GM18873 (cell line): Measurements from ENCODE around the gene LANCL1.
"Not testable (repeated sequence)": the region's sequence is repeated elsewhere in the genome, so short reads cannot be mapped to it uniquely, and the experiment has no call there.

Source experiments
- ATAC-seq: cut with Tn5 transposase; IDR thresholded peaks from one replicate; pipeline ENCODE4 v1.9.1; 2021; ENCODE audit warnings: mild to moderate bottlenecking, moderate library complexity, moderate number of reproducible peaks; ENCODE audit not compliant: unreplicated experiment, low FRiP score

Gene LANCL1

DNA sequence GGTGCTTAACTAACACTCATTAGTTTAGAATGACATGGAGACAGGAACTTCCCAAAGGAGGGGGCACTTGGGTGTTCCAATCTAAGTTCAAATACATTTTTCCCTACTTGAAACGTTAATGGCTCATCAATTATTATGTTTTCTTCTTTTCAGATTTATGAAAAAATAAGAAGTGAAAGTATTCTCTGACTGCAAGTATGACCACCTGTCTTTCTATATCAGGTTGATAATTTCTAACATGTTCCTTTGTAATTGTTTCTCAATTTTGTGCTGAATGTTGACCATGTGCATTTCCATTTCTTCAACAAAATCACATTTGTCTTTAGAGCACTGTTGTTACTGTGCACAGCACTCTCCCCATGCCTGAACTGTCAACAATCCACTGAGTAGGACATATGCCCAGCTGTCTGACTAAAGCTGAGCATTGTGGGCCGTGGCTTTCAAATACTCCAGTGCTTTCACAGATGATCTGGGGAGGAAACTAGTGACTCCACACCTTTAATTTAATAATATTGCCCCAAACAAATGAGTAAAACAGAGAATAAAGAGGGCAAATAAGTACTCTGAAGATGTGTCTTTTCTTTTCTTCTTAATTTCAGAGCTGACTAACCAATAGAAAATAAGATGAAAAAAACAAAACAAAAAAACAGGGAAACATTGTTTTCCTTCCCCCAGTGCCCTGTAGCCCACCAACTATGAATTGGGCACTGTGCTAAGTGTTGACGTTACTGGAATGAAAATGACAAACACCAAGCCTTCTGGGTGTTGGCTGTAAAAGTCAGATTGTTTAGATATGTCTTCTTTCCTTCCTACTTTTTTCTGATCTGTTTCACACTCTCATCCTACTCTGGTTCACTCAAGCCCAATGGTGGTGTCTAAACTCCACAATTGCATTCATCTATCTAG, 16.0 kb downstream of the LANCL1 start:
- ATAC-seq, result no peak

DNA sequence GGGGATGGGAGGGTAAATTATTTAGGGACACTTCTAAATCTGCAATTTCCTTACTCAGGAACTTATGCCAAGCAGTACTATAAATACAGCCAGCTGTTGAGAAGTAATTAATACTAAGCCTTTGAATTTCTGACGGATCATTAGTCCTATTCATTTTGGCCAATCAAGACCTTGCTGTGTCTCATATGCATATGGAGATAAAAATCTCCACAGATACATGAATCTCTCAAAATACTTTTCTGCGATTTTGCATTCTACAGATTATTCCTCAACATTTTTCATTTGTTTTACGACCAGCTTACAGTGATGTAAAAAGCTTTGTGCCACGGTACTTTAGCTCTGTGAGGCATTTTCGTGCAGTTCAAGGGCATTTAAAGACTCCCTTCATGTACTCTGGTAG, 16.7 kb downstream of the LANCL1 start:
- ATAC-seq, result no peak

DNA sequence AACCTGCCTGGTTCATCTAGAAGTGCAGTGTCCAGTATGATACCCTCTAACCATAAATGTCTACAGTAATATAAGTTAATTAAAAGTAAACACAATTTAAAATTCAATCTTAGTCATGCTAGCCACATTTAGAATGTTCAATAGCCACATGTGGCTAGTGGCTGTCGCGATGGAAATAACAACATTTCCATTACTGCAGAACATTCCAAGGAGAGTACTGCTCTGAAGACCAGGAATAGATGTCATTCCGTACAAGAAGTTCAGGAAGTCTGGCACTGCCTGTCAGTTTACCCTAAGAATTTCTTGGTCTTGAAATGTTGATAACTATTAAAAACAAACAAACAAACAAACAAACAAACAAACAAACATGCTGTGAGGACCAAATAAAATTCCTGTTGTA, 17.2 kb downstream of the LANCL1 start:
- ATAC-seq, result no peak

DNA sequence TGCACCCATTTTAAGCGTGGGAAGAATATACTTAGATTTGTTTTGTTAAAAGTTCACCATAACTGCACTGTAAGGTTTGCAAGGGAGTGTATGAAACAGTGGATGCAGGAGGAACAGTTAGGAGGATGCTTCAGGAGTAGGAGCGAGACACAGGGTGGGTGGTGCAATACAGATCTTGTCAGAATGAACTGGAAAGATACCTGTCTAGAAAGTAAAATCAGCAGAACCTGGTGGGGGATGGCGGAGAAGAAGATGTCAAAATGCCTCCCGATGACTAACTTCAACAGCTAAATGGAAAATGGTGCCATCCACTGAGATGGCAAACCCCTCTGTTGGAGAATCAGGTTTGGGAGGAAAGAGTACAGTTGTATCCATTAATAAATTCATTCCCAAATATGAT, 18.2 kb downstream of the LANCL1 start:
- ATAC-seq, result no peak

DNA sequence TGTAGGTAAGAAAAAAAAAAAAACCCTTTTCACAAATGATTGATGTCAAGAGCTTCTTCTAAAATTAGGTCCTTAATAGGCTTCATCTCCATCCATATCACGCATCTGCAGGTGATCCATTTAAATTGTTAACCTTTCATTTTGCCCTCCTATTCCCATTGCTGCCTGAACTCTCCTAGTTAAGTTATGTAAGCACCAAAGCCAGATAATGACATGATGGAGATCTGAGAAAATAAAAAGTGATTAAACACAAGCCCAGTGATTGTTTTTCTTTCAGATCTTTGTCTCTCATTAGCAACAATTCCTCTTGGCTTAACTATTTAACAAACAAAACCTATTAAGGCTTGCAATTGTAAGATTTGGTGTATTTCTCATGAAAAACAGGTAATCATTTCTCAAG, 20.0 kb downstream of the LANCL1 start:
- ATAC-seq, result no peak

DNA sequence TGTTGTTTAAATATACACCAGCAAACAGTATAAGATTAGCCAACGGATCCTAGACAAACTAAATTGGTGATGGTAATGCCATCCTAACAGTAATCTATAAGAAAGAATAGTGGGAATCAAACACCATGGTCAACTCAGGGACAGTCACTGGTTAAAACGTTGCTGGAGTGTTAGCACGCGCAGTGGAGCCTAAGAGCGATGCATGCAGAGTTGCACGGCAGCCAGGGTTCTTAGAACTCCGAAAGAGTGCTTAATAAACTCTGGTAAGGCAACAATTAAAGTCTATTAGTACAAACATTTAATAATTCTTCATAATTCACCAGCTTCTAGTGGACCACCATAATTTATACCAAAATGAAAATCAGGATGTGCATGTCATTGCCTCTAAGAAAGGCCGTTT, 22.2 kb downstream of the LANCL1 start:
- no peak for ATAC-seq

DNA sequence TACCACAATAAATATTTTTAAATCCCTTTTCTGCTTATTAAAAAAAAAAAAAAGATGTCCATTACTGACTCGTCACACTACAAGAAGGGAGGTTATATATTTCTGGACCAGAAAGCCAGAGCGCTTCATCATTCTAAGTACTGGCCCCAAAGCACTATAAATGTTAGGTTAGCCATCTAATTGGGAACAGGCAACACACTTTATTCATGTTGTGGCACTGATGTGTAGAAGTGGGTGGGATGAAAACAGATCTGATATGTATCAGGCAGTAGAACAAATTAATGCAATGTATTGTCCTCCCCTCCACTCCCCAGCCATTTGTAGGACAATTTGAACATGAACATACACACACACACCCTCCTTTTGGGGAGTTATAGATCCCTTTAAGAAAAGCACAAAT, 24.4 kb downstream of the LANCL1 start:
- ATAC-seq, result no peak

DNA sequence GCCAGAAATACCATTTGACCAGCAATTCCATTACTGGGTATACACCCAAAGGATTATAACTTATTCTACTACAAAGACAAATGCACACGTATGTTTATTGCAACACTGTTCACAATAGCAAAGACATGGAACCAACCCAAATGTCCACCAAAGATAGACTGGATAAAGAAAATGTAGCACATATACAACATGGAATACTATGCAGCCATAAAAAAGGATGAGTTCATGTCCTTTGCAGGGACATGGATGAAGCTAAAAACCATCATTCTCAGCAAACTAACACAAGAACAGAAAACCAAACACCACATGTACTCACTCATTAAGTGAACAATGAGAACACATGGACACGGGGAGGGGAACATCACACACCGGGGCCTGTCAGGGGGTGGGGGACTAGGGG, 25.6 kb downstream of the LANCL1 start:
- ATAC-seq, result not testable (repeated sequence)

DNA sequence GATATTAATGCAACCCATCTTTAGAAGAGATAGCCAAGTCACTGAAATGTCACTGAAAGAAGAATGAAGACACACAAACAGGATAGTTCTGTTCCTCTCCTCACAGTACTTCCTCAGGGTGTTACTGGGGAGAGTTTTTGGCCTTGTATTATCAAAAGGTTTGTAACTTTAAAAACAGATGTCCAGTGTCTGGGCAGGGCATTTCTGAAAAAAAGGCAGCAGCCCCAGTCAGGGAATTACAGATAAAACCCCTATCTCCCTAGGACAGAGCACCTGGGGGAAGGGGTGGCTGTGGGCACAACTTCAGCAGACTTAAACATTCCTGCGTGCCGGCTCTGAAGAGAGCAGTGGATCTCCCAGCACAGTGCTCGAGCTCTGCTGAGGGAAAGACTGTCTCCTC, 30.8 kb downstream of the LANCL1 start:
- no peak for ATAC-seq

DNA sequence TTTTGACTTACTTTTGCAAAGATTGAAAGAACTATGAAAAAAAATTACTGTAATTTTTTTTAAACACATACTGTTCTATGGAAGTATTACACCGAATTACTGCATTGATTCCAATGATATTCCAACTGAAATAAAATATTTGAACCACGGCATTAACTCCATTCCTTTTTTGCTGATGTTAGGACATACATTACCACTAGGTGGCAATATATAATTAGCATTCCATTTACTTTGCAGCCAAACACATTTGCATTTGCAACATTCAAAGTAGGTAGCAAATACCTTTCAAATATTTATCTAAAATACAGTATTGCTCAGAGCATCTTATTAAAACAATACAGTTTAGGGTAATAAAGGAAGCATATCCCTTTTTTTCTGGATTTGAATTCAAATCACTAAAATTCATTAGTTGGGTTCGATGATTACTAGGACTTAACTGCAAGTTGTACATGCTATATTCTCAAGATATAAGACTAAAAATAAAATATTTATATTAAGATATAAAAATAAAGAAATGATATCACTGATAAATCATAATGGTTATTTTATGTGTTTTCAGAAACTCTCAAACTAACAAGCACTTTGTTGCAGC, 31.3 kb downstream of the LANCL1 start:
- ATAC-seq, result peak; percentile 55

DNA sequence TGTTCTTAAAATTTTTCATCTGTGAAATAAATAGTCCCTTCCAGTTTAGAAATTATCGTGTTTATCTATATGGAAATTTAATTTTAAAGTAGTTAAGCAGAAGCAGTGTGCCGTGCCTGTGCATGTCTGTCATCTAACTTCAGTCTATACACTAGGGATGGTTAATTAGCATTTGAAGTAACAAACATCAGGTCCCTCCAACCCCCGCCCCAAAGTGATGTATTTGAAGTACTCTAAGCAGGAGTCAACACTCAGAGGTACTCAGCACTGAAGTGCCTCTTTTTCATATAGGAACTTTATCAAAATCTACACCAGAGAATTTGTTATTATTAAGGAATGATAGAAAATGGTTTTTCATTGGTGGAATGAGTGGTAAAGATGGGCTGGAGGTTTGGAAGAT, 33.0 kb downstream of the LANCL1 start:
- no peak for ATAC-seq

DNA sequence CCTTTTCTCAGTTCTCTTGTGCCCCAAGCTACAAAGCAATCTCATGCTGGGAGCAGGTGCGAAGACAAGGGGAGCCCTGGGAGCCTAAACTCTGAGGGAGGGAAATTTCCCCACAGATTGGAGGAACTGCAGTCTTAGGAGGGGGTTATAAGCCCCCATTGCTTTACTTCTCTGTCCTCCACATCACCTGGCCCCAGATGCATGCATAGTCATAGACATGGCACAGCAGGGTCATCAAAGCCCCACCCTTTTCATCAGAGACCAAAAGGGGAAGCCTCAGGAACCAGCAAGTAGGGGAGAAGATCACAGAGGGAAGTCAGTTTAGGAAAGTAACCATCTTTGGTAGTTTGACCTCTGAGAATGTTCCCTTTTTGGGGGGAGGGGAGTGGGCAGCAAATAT, 33.7 kb downstream of the LANCL1 start:
- no peak for ATAC-seq

DNA sequence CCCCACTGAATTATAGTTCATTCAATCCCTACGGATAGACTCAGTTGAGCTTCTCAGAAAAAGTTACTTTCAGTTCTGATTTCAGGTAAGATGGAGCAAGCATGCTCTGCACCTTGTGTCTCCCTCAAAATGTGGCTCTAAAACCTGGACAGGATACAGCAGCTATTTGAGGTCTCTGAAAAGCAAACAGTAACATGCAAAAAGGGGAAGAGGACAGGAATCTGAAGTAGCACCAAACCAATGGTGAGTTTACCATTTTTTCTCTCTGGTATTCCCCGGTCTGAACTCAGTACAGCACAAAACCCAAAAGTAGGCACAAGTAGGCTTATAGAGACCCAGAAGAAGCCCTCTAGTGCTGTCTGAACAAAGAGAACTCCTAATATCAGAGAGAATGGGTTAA, 34.1 kb downstream of the LANCL1 start:
- no peak for ATAC-seq

DNA sequence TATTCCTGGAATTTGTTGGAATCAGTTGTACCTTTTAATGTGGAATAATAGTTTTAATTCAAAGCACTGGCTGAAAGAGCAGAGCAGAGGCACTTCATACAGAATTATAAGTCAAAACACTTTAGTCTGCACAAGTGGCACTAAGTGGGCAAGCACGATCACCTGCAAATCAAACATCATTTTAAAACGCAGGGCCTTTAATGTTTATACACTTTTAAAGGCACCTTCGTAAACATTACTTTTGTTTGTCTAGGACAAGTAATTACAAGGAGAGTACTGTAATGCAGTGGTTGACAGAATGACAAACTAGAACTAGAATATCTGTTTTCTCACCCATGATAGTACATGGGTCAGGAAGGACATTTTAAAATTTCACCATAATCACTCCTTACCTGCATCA, 36.4 kb downstream of the LANCL1 start:
- no peak for ATAC-seq

DNA sequence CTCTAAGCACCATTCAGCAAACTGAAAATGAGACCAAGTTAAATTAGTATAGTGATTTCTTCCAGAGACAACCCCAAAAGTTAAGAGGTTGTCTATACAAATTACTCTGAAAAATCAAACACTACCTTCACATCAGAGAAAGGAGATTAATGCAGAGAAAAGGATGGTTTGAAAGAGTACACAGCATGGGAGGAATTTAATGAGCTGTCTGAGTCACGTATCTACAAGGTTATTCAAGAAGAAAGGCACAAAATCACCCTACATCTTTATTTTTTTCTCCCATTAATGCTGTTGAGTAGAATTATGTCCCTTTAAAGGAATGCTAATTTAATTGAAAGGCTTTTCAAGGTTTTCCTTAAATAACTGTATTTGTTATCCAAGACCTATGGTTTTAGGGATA, 41.1 kb downstream of the LANCL1 start:
- no peak for ATAC-seq

DNA sequence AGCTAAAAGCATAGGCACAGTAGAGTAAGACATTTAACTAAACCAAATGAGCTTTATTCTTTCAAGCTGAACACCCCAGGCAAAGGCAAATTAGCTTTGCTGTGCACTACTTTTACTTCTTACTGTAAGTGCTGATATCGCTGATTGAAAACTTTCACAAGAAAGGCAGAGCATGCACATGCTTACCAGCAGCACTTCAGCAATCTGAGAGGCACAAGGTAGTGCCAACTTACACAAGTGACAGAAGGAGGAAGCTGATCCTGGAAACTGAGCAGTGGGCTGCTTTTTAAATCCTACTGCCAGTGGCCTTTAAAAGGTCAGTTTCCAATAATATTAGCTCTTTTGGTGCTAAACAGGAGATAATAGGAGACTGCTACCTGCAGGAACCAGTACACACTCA, 43.9 kb downstream of the LANCL1 start:
- ATAC-seq, result no peak

DNA sequence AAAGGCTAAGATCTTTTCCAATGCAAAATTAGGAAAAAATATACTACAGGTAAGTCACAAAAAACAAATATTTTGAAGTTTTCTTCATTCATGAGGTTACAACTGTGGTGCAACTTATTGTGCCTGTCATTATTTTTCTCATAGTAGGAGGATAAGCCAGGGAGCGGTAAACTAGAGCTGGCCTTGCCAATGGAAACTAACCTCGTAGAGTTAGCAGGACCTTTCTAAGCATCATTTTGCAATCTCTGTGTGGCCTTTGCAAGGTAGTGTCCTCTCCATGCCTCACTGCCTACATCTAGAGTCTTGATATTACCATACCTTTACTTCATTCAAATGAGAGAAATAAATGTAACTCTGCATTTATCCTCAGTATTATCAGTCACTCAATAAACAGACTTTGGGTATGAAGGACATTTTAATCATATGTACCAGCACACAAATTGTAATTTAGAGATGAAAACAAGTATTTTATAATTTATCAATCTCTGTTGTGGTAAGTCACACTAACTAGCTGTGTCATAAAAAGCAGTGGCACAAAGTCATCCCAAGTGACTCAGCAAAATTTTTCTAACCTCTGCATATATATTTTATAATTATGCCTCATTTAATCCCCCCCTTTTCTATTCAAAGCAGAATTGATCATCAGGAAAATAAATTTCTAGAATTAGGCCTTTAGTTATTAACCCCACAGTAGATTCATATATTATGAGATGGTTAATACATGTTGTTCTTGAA, 47.0 kb downstream of the LANCL1 start:
- ATAC-seq, result no peak

DNA sequence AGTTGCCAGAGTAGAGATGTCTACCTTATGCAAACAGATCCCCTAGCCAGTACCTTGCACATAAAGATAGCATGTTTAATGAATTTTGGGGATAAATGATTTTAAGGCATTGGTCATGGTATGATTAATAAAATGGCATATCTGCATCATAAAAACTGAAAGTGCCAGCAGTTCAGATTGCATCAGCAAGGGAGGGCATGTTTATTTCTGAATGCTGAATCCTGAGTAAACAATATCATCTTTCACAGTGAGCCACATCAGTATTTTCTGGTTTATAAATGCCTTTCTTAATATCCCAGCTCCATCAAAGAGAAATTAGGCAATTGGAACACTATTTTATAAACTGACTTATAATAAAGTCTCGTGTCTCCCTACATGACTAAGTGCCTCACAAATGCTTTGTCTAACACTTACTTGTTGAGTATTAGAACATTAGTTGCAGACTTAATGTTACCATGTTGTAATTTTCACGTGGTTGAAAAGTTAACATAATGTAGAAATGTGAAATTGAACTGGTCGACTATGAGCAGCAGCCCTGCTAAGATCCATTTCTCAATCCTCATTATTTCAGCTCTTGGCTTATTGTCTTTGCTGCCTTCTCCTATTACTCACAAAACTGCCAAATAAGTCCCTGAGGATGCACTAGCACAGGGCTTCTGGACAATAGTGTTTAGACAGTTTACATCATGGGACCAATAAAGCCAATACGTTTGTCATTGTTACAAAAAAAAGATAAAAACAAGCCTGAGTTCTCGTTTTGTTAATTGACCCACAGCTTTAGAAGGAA, 48.0 kb downstream of the LANCL1 start:
- ATAC-seq, result no peak

DNA sequence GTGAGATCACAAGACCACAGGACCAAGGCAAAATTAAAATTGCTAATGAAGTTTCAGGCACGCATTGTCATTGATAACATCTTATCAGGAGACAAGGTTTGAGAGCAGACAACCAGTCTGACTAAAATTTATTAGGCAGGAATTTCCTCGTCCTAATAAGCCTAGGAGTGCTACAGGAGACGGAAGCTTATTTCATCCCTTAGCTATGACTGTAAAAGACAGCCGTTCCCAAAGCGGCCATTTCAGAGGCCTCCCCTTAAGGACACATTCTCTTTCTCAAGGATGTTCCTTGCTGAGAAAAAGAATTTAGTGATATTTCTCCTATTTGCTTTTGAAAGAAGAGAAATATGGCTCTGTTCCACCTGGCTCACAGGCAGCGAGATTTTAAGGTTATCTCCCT, 49.2 kb downstream of the LANCL1 start:
- ATAC-seq, result not testable (repeated sequence)

DNA sequence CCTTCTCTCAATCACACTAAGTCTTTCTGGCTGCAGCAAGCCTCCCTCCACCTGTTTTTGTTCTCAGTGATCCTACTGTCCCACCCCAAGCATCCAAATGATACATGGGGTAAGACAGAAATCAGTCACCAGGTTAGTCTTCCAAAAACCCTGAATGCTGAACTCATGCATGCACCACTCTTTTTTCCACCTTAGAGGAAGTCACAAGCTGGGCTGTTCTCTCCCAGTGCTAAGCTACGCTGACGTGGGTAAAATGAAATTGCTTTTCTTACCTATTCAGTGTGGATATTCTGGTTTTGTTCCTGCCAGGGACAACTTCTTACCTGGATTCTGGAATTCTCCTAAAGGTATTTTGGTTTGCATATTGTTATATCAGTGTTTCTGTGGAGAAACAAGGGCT, 54.2 kb downstream of the LANCL1 start:
- no peak for ATAC-seq

DNA sequence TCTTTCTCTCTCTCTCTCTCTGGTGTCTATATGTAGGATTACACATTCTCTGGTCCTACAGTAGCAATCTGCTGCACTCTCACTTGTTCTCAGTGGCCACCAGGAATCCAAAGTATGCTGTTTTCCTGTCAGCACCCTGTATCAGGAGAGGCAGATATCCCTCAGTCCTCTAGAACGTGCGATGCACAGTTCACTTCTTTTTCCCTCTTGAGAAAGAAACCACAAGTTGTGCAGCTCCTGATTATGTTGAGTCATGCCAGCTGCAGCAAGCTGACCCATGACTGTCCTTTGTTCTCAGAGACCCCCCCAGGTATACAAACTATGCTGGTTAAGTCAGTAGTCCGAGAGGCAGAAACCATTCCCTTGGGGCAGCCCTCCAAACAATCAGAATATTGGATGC, 54.6 kb downstream of the LANCL1 start:
- no peak for ATAC-seq
